BLaER1 treated with 17β-estradiol and CSF1 and Interleukin-3, amounts not matched to agents 10 nM and 100 nM (cell line): ENCODE results near the gene ARMC2.

Experiments used
- H3K27ac ChIP-seq, 11 experiments: shearing (Covaris generic); formaldehyde crosslinking; 2 replicates each; pipeline ENCODE4 v1.8.1; 2022
- H3K27me3 ChIP-seq, 11 experiments: shearing (Covaris generic); formaldehyde crosslinking; 2 replicates each; pipeline ENCODE4 v1.8.1; 2022
- H3K36me3 ChIP-seq, 11 experiments: shearing (Covaris generic); formaldehyde crosslinking; 2 replicates each; pipeline ENCODE4 v1.8.1; 2022
- H3K4me1 ChIP-seq, 10 experiments: shearing (Covaris generic); formaldehyde crosslinking; 2 replicates each; pipeline ENCODE4 v1.8.1; 2022
- H3K4me2 ChIP-seq, 11 experiments: shearing (Covaris generic); formaldehyde crosslinking; 2 replicates each; pipeline ENCODE4 v1.8.1; 2022
- H3K4me3 ChIP-seq, 10 experiments: shearing (Covaris generic); formaldehyde crosslinking; 2 replicates each; pipeline ENCODE4 v1.8.1; 2022
- H3K9ac ChIP-seq, 11 experiments: shearing (Covaris generic); formaldehyde crosslinking; 2 replicates each; pipeline ENCODE4 v1.8.1; 2022
- H3K9me3 ChIP-seq, 11 experiments: shearing (Covaris generic); formaldehyde crosslinking; replicated peaks in 1 of 11; 2 replicates each; pipeline ENCODE4 v1.8.1; 2022
- H4K20me1 ChIP-seq, 11 experiments: shearing (Covaris generic); formaldehyde crosslinking; 2 replicates each; pipeline ENCODE4 v1.8.1; 2022
- Cebpa-rat ChIP-seq, 11 experiments: shearing (Covaris generic); IDR thresholded peaks; 2 replicates each; pipeline ENCODE4 v1.8.1; 2022

ARMC2 gene

GRCh38 chr6:109007521-109007920 lies 159.3 kb downstream of the ARMC2 start:
- Histone ChIP-seq H3K27ac (0 out of 22 replicates have a peak overlapping the region, but pooled peaks of 1 of the 11 experiments have one; percentile 77), H3K4me1 (peaks cover 5 to 44% (median 9%) of the 10 kb centered on the region in 10 experiments; a peak in 11 of 20 replicates), H3K4me3 (peak overlapping the region in 4 of 10 experiments; percentile 77 to 92 (median 84); a peak in 6 of 20 replicates), H4K20me1 (peaks cover 0 to 57% (median 10%) of the 10 kb centered on the region in 11 experiments; a peak in 12 of 22 replicates), H3K9me3 (no peaks in the 10 kb centered on the region), H3K27me3 (peaks cover 12 to 55% (median 51%) of the 10 kb centered on the region in 11 experiments), H3K36me3 (no peaks in the 10 kb centered on the region; a peak in 1 of 22 replicates), H3K4me2 (peak overlapping the region in 4 of 11 experiments; percentile 78 to 97 (median 89); a peak in 6 of 22 replicates), H3K9ac (peak overlapping the region in 2 of 11 experiments; percentile 91; a peak in 3 of 22 replicates)
- TF ChIP-seq Cebpa-rat (IDR thresholded peaks at IDR 0.05) = no peak

GRCh38 chr6:109008054-109008453 lies 159.8 kb downstream of the ARMC2 start:
- peak overlapping the region in 5 of 10 experiments; percentile 77 to 92 (median 80); a peak in 9 of 20 replicates for H3K4me3 ChIP-seq
- H3K27ac ChIP-seq = peak overlapping the region in 2 of 11 experiments; percentile 77 to 86; a peak in 2 of 22 replicates
- peak overlapping the region in 6 of 11 experiments; percentile 78 to 98 (median 93); a peak in 12 of 22 replicates for H3K4me2 ChIP-seq
- H3K27me3 ChIP-seq = peaks cover 12 to 55% (median 51%) of the 10 kb centered on the region in 11 experiments
- H3K9ac ChIP-seq = peak overlapping the region in 3 of 11 experiments; percentile 88 to 91 (median 91); a peak in 5 of 22 replicates
- H3K9me3 ChIP-seq = no peaks in the 10 kb centered on the region
- no peaks in the 10 kb centered on the region; a peak in 1 of 22 replicates for H3K36me3 ChIP-seq
- TF ChIP-seq Cebpa-rat (IDR thresholded peaks at IDR 0.05) = no peak
- H3K4me1 ChIP-seq = peaks cover 5 to 45% (median 12%) of the 10 kb centered on the region in 10 experiments; a peak in 14 of 20 replicates
- peaks cover 0 to 53% (median 10%) of the 10 kb centered on the region in 11 experiments; a peak in 12 of 22 replicates for H4K20me1 ChIP-seq

GRCh38 chr6:109008537-109009235 lies 160.5 kb downstream of the ARMC2 start:
- peaks cover 12 to 55% (median 51%) of the 10 kb centered on the region in 11 experiments for H3K27me3 ChIP-seq

GRCh38 chr6:109009236-109009961 lies 161.2 kb downstream of the ARMC2 start:
- Histone ChIP-seq H3K4me1 (peaks cover 5 to 50% (median 14%) of the 10 kb centered on the region in 10 experiments; a peak in 14 of 20 replicates), H3K9ac (peak overlapping the region; percentile 63 to 91 (median 78)), H3K9me3 (no peaks in the 10 kb centered on the region), H3K36me3 (no peaks in the 10 kb centered on the region; a peak in 1 of 22 replicates), H4K20me1 (peaks cover 0 to 40% (median 10%) of the 10 kb centered on the region in 11 experiments; a peak in 12 of 22 replicates), H3K4me3 (peak overlapping the region; percentile 72 to 92 (median 78)), H3K4me2 (peak overlapping the region; percentile 89 to 100 (median 97)), H3K27ac (peak overlapping the region; percentile 31 to 86 (median 63); a peak in 21 of 22 replicates), H3K27me3 (peaks cover 12 to 55% (median 51%) of the 10 kb centered on the region in 11 experiments)
- no peak for TF ChIP-seq Cebpa-rat (IDR thresholded peaks at IDR 0.05)

More at GRCh38 chr6:109008537-109009235, 160.5 kb downstream of the ARMC2 start:
- peak overlapping the region; percentile 31 to 86 (median 63); a peak in 20 of 22 replicates for H3K27ac ChIP-seq
- H3K36me3 ChIP-seq = no peaks in the 10 kb centered on the region; a peak in 1 of 22 replicates
- H3K4me2 ChIP-seq = peak overlapping the region; percentile 78 to 100 (median 97)
- peak overlapping the region; percentile 63 to 91 (median 78) for H3K9ac ChIP-seq
- TF ChIP-seq Cebpa-rat (IDR thresholded peaks at IDR 0.05) = no peak
- no peaks in the 10 kb centered on the region for H3K9me3 ChIP-seq
- H3K4me1 ChIP-seq = peaks cover 5 to 46% (median 13%) of the 10 kb centered on the region in 10 experiments; a peak in 14 of 20 replicates
- H3K4me3 ChIP-seq = peak overlapping the region; percentile 72 to 92 (median 78)
- peaks cover 0 to 47% (median 10%) of the 10 kb centered on the region in 11 experiments; a peak in 12 of 22 replicates for H4K20me1 ChIP-seq

- no peaks in the 10 kb centered on the region; a peak in 1 of 22 replicates for H3K36me3 ChIP-seq
- H3K4me2 ChIP-seq = peak overlapping the region; percentile 89 to 100 (median 97)
- peak overlapping the region; percentile 72 to 92 (median 78) for H3K4me3 ChIP-seq
- peaks cover 12 to 58% (median 51%) of the 10 kb centered on the region in 11 experiments for H3K27me3 ChIP-seq
- peaks cover 5 to 57% (median 14%) of the 10 kb centered on the region in 10 experiments; a peak in 14 of 20 replicates for H3K4me1 ChIP-seq
- H3K9ac ChIP-seq = peak overlapping the region; percentile 63 to 91 (median 78)
- H4K20me1 ChIP-seq = peaks cover 0 to 34% (median 10%) of the 10 kb centered on the region in 11 experiments; a peak in 12 of 22 replicates
- peak overlapping the region in 4 of 11 experiments; percentile 44 to 86 (median 82); a peak in 8 of 22 replicates for H3K27ac ChIP-seq
- no peaks in the 10 kb centered on the region for H3K9me3 ChIP-seq
- TF ChIP-seq Cebpa-rat (IDR thresholded peaks at IDR 0.05) = no peak
Observed at GRCh38 chr6:109009962-109010704, 161.9 kb downstream of the ARMC2 start.

GRCh38 chr6:109010705-109011102 lies 162.5 kb downstream of the ARMC2 start:
- H3K36me3 ChIP-seq = no peaks in the 10 kb centered on the region
- H3K9me3 ChIP-seq = no peaks in the 10 kb centered on the region
- peaks cover 0 to 29% (median 10%) of the 10 kb centered on the region in 11 experiments; a peak in 12 of 22 replicates for H4K20me1 ChIP-seq
- H3K9ac ChIP-seq = no peak overlapping the region
- no peak for TF ChIP-seq Cebpa-rat (IDR thresholded peaks at IDR 0.05)
- H3K4me3 ChIP-seq = no peak overlapping the region
- peaks cover 5 to 63% (median 14%) of the 10 kb centered on the region in 10 experiments; a peak in 14 of 20 replicates for H3K4me1 ChIP-seq
- peaks cover 12 to 59% (median 51%) of the 10 kb centered on the region in 11 experiments for H3K27me3 ChIP-seq
- H3K4me2 ChIP-seq = peak overlapping the region in 2 of 11 experiments; percentile 89 to 94; a peak in 2 of 22 replicates
- no peak overlapping the region for H3K27ac ChIP-seq

GRCh38 chr6:109013656-109014305 lies 165.6 kb downstream of the ARMC2 start:
- peaks cover 1 to 34% (median 27%) of the 10 kb centered on the region in 11 experiments; a peak in 20 of 22 replicates for H3K27me3 ChIP-seq

More at GRCh38 chr6:109013656-109014305, 165.6 kb downstream of the ARMC2 start:
- Histone ChIP-seq H3K36me3 (no peaks in the 10 kb centered on the region), H3K27ac (peak overlapping the region in 5 of 11 experiments; percentile 11 to 69 (median 65); a peak in 8 of 22 replicates), H3K4me1 (peaks cover 5 to 54% (median 11%) of the 10 kb centered on the region in 10 experiments; a peak in 14 of 20 replicates), H3K4me2 (peak overlapping the region in 6 of 11 experiments; percentile 24 to 89 (median 69); a peak in 10 of 22 replicates), H3K9me3 (no peaks in the 10 kb centered on the region), H3K4me3 (peak overlapping the region in 1 of 10 experiments; percentile 22; a peak in 1 of 20 replicates), H3K9ac (peak overlapping the region in 4 of 11 experiments; percentile 31 to 49 (median 45); a peak in 4 of 22 replicates), H4K20me1 (peaks cover 0 to 11% (median 0%) of the 10 kb centered on the region in 11 experiments; a peak in 6 of 22 replicates)
- no peak for TF ChIP-seq Cebpa-rat (IDR thresholded peaks at IDR 0.05)
